OCI-LY3 (cell line): Measurements from ENCODE around the gene CCDC7.

ENCODE experiments used
- H2AFZ ChIP-seq: fragments of 200-600, 300-600 bp; shearing (Covaris generic); 2 replicates; pipeline ENCODE4 v1.6.0; 2014; ENCODE audit warnings: antibody characterized with exemption, low read depth, low read length
- H3K27ac ChIP-seq: fragments of 200-600, 300-600 bp; sonication (generic); 2 replicates; pipeline ENCODE4 v1.5.1; 2014; ENCODE audit warnings: mild to moderate bottlenecking, low read length, moderate library complexity, mixed read lengths
- H3K27me3 ChIP-seq: fragments of 200-600, 300-600 bp; sonication (generic); 2 replicates; pipeline ENCODE4 v1.6.1; 2014; ENCODE audit warnings: low read depth, low read length, mixed read lengths
- H3K36me3 ChIP-seq: fragments of 200-600, 300-600 bp; sonication (generic); replicated peaks from 2 replicates; pipeline ENCODE3; 2014; ENCODE audit warnings: low read depth, low read length, mixed read lengths
- H3K4me1 ChIP-seq: fragments of 300-600, 200-600 bp; sonication (generic); 2 replicates; pipeline ENCODE4 v1.6.1; 2014; ENCODE audit warnings: low read length, mixed read lengths
- H3K4me2 ChIP-seq: fragments of 200-600, 300-600 bp; sonication (generic); 2 replicates; pipeline ENCODE4 v1.6.1; 2014; ENCODE audit warnings: low read length, mixed read lengths
- H3K4me3 ChIP-seq: fragments of 300-600, 200-600 bp; sonication (generic); 2 replicates; pipeline ENCODE4 v1.5.1; 2014; ENCODE audit warnings: antibody characterized with exemption, mild to moderate bottlenecking, low read length, moderate library complexity
- H3K79me2 ChIP-seq: fragments of 300-600, 200-600 bp; shearing (Covaris generic); 2 replicates; pipeline ENCODE4 v1.6.1; 2014; ENCODE audit warnings: mild to moderate bottlenecking, low read length, mixed read lengths
- H3K9ac ChIP-seq: fragments of 300-600, 200-600 bp; shearing (Covaris generic); 2 replicates; pipeline ENCODE4 v1.6.0; 2014; ENCODE audit warnings: mild to moderate bottlenecking, low read length, moderate library complexity
- H3K9me3 ChIP-seq: fragments of 200-600, 300-600 bp; shearing (Covaris generic); 2 replicates; pipeline ENCODE4 v1.6.1; 2014; ENCODE audit warnings: low read length, mixed read lengths; ENCODE audit not compliant: insufficient read depth
- H4K20me1 ChIP-seq: fragments of 200-600, 300-600 bp; sonication (generic); 2 replicates; pipeline ENCODE4 v1.6.1; 2016; ENCODE audit warnings: low read length, mixed read lengths; ENCODE audit not compliant: insufficient read depth
- EZH2phosphoT487 ChIP-seq: fragments of 200-600 bp; shearing (Covaris generic); IDR thresholded peaks from 2 replicates; pipeline ENCODE4 v1.6.1; 2018; ENCODE audit warnings: antibody characterized with exemption, mixed run types, low read depth
- TF ChIP-seq, protein P1 (sequence below): fragments of 200-600, 300-600 bp; sonication (generic); IDR thresholded peaks from 2 replicates; pipeline ENCODE4 v1.5.1; 2014; ENCODE audit warnings: antibody characterized with exemption, low read length, low read depth

The CCDC7 gene

DNA sequence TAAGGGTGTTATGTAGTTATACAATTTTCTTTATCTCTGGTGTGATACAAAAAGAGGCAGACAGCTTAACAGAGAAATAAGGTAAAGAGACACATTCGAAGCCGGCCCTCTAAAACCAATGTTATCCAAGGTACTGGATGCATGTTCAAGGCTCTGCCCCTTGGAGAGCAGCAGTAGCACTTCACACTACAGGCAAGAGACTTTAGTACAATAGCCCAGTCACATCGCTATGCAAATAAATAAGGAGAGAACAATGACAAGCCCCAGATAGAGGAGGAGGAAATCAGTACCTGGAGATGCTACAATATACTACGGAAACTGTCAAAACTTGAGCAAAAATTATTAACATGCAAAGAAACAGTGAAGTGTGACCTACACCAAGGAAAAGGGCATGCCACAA is 401.0 kb downstream of the CCDC7 start:
- H3K79me2 ChIP-seq: no peaks in the 10 kb centered on the region
- no peak overlapping the region for H3K4me2 ChIP-seq
- H3K36me3 ChIP-seq: no peaks in the 10 kb centered on the region
- no peak overlapping the region for H2AFZ ChIP-seq
- no peaks in the 10 kb centered on the region for H4K20me1 ChIP-seq
- H3K4me1 ChIP-seq: no peaks in the 10 kb centered on the region
- TF ChIP-seq, protein P1, sequence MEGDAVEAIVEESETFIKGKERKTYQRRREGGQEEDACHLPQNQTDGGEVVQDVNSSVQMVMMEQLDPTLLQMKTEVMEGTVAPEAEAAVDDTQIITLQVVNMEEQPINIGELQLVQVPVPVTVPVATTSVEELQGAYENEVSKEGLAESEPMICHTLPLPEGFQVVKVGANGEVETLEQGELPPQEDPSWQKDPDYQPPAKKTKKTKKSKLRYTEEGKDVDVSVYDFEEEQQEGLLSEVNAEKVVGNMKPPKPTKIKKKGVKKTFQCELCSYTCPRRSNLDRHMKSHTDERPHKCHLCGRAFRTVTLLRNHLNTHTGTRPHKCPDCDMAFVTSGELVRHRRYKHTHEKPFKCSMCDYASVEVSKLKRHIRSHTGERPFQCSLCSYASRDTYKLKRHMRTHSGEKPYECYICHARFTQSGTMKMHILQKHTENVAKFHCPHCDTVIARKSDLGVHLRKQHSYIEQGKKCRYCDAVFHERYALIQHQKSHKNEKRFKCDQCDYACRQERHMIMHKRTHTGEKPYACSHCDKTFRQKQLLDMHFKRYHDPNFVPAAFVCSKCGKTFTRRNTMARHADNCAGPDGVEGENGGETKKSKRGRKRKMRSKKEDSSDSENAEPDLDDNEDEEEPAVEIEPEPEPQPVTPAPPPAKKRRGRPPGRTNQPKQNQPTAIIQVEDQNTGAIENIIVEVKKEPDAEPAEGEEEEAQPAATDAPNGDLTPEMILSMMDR: no peak
- TF ChIP-seq EZH2phosphoT487: no peak
- H3K27me3 ChIP-seq: no peaks in the 10 kb centered on the region
- no peak overlapping the region for H3K4me3 ChIP-seq
- H3K9me3 ChIP-seq: no peaks in the 10 kb centered on the region
- no peak overlapping the region for H3K27ac ChIP-seq
- H3K9ac ChIP-seq: no peak overlapping the region

DNA sequence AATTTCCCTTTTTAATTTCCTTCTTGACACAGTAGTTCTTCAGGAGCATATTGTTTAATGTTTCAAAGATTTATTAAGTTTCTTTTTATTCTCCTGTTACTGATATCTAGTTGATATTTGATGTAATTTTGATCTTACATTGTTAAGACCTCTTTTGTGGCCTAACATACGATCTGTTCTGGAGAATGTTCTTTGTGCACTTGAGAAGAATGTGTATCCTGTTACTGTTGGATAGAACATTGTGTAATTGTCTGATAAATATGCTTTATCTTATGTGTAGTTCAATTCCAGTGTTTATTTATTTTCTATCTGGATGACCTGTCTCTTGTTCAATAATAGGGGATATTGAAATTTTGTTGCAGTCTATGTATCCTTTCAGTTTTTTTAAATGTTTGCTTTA is 405.4 kb downstream of the CCDC7 start:
- no peak for TF ChIP-seq EZH2phosphoT487
- TF ChIP-seq, protein P1: no peak
- H3K9me3 ChIP-seq: no peaks in the 10 kb centered on the region
- H3K9ac ChIP-seq: no peak overlapping the region
- H3K79me2 ChIP-seq: no peaks in the 10 kb centered on the region
- no peak overlapping the region for H3K4me2 ChIP-seq
- H4K20me1 ChIP-seq: no peaks in the 10 kb centered on the region
- H2AFZ ChIP-seq: no peak overlapping the region
- no peaks in the 10 kb centered on the region for H3K27me3 ChIP-seq
- no peaks in the 10 kb centered on the region for H3K4me1 ChIP-seq
- no peak overlapping the region for H3K27ac ChIP-seq
- no peaks in the 10 kb centered on the region for H3K36me3 ChIP-seq
- no peak overlapping the region for H3K4me3 ChIP-seq

DNA sequence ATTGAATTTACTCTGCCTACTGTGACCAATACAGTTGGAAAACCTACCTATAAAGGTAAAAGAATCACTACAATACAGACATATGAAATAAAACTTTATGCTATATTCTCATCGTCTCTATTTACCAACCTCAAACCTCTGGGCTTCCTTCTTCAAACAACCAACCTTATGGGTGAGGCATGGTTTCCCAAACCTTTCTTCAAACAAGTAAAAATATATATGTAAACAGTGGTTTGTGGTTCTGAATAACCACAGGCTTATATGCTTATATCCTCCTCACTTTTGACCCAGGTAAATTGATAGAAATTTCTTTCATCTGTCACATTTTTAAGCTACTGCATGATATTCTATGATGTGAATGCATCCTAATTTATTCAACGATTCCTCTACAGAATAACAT is 408.5 kb downstream of the CCDC7 start:
- no peak overlapping the region for H3K4me2 ChIP-seq
- H3K9ac ChIP-seq: no peak overlapping the region
- no peaks in the 10 kb centered on the region for H3K27me3 ChIP-seq
- no peak overlapping the region for H3K27ac ChIP-seq
- H3K36me3 ChIP-seq: no peaks in the 10 kb centered on the region
- H3K9me3 ChIP-seq: no peaks in the 10 kb centered on the region
- no peak for TF ChIP-seq EZH2phosphoT487
- TF ChIP-seq, protein P1: no peak
- no peak overlapping the region for H3K4me3 ChIP-seq
- H2AFZ ChIP-seq: no peak overlapping the region
- H4K20me1 ChIP-seq: no peaks in the 10 kb centered on the region
- no peaks in the 10 kb centered on the region for H3K4me1 ChIP-seq
- no peaks in the 10 kb centered on the region for H3K79me2 ChIP-seq

DNA sequence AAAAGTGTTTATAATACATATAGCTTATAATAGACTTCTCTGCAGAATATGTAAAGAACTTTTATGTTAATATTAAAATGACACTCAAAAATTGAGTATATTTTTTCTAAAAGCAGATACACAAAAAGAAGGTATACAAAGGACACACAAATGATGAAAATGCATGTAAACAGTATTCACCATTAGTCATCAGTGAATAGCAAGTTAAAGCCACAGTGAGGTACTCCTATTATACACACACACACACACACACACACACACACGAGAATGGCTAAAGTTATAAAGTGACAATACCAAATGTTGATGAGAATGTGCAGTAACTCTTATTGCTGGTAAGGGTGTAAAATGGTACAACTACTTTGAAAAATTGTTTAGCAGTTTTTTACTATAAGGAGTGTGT is 419.2 kb downstream of the CCDC7 start:
- Histone ChIP-seq H3K4me3 (no peak overlapping the region), H3K27me3 (no peaks in the 10 kb centered on the region), H3K79me2 (no peaks in the 10 kb centered on the region), H3K27ac (no peak overlapping the region), H3K4me1 (no peaks in the 10 kb centered on the region), H4K20me1 (no peaks in the 10 kb centered on the region), H3K9me3 (no peaks in the 10 kb centered on the region), H2AFZ (no peak overlapping the region), H3K36me3 (no peaks in the 10 kb centered on the region), H3K4me2 (no peak overlapping the region), H3K9ac (no peak overlapping the region)
- no peak for TF ChIP-seq EZH2phosphoT487
- TF ChIP-seq, protein P1: no peak
